Dendritic cell treated with granulocyte-macrophage colony-stimulating factor and Interleukin-4, amounts not matched to agents 40 ng/mL and 50 ng/mL, for 4 days (primary cell): ENCODE results near the gene SLC7A8.
A peak's percentile ranks its signal among the peaks of the same experiment; 100 is the strongest.
"Not testable (repeated sequence)": the region's sequence is repeated elsewhere in the genome, so short reads cannot be mapped to it uniquely, and the experiment has no call there.

ENCODE experiments used
- H3K27ac Mint-ChIP-seq: one replicate; pipeline ENCODE4 v1.8.0; 2022; ENCODE audit warnings: mild to moderate bottlenecking, mixed read lengths
- H3K27me3 Mint-ChIP-seq: one replicate; pipeline ENCODE4 v1.8.0; 2022; ENCODE audit warnings: mild to moderate bottlenecking, mixed read lengths
- H3K36me3 Mint-ChIP-seq: one replicate; pipeline ENCODE4 v1.8.0; 2022; ENCODE audit warnings: low read depth, mixed read lengths
- H3K4me1 Mint-ChIP-seq: one replicate; pipeline ENCODE4 v1.8.0; 2022; ENCODE audit warnings: low read depth, mixed read lengths
- H3K4me3 Mint-ChIP-seq: one replicate; pipeline ENCODE4 v1.8.0; 2022; ENCODE audit warnings: mild to moderate bottlenecking, moderate library complexity, mixed read lengths
- H3K9me3 Mint-ChIP-seq: one replicate; pipeline ENCODE4 v1.8.0; 2022; ENCODE audit warnings: mixed read lengths
- intact Hi-C: fragments of 100-400 bp; cut with micrococcal nuclease; formaldehyde crosslinking; loops from one replicate; pipeline ENCODE4 v1.15.0; 2022

Gene SLC7A8

GRCh38 chr14:23115918-23116317 lies 67.5 kb downstream of the SLC7A8 start:
- intact Hi-C loops, result no loop called here
- Mint-ChIP-seq H3K27ac (no peak overlapping the region), H3K27me3 (peaks cover 11% of the 10 kb centered on the region), H3K9me3 (no peaks in the 10 kb centered on the region), H3K4me3 (no peak overlapping the region), H3K36me3 (no peaks in the 10 kb centered on the region), H3K4me1 (peaks cover 42% of the 10 kb centered on the region)

GRCh38 chr14:23115039-23115731 lies 68.3 kb downstream of the SLC7A8 start:
- no peaks in the 10 kb centered on the region for H3K36me3 Mint-ChIP-seq
- H3K27ac Mint-ChIP-seq, result peak overlapping the region; percentile 12
- peaks cover 35% of the 10 kb centered on the region for H3K4me1 Mint-ChIP-seq
- H3K9me3 Mint-ChIP-seq, result no peaks in the 10 kb centered on the region
- H3K4me3 Mint-ChIP-seq, result no peak overlapping the region
- intact Hi-C loops, result no loop called here
- H3K27me3 Mint-ChIP-seq, result peaks cover 11% of the 10 kb centered on the region

- peaks cover 30% of the 10 kb centered on the region for H3K4me1 Mint-ChIP-seq
- intact Hi-C loops, result no loop called here
- no peaks in the 10 kb centered on the region for H3K9me3 Mint-ChIP-seq
- no peaks in the 10 kb centered on the region for H3K36me3 Mint-ChIP-seq
- H3K27ac Mint-ChIP-seq, result peak overlapping the region; percentile 12
- no peak overlapping the region for H3K4me3 Mint-ChIP-seq
- H3K27me3 Mint-ChIP-seq, result peaks cover 11% of the 10 kb centered on the region
Measured at GRCh38 chr14:23114669-23115038, 68.8 kb downstream of the SLC7A8 start.

GRCh38 chr14:23114120-23114458 lies 69.4 kb downstream of the SLC7A8 start:
- Mint-ChIP-seq H3K4me1 (peaks cover 24% of the 10 kb centered on the region), H3K27ac (peak overlapping the region; percentile 12), H3K36me3 (no peaks in the 10 kb centered on the region), H3K4me3 (no peak overlapping the region), H3K9me3 (no peaks in the 10 kb centered on the region), H3K27me3 (peaks cover 11% of the 10 kb centered on the region)
- intact Hi-C loops, result no loop called here

GRCh38 chr14:23113431-23114119 lies 69.9 kb downstream of the SLC7A8 start:
- Mint-ChIP-seq H3K27ac (no peak overlapping the region), H3K9me3 (no peaks in the 10 kb centered on the region), H3K27me3 (peaks cover 11% of the 10 kb centered on the region), H3K4me3 (no peak overlapping the region), H3K4me1 (peaks cover 19% of the 10 kb centered on the region), H3K36me3 (no peaks in the 10 kb centered on the region)
- intact Hi-C loops, result no loop called here

- H3K9me3 Mint-ChIP-seq, result no peaks in the 10 kb centered on the region
Measured at GRCh38 chr14:23112359-23113178, 70.9 kb downstream of the SLC7A8 start.

GRCh38 chr14:23110579-23111365 lies 72.7 kb downstream of the SLC7A8 start:
- Mint-ChIP-seq H3K27me3 (peaks cover 7% of the 10 kb centered on the region), H3K27ac (no peak overlapping the region), H3K9me3 (no peaks in the 10 kb centered on the region), H3K4me1 (peaks cover 14% of the 10 kb centered on the region), H3K36me3 (no peaks in the 10 kb centered on the region), H3K4me3 (no peak overlapping the region)
- intact Hi-C loops, result no loop called here

More at GRCh38 chr14:23112359-23113178, 70.9 kb downstream of the SLC7A8 start:
- Mint-ChIP-seq H3K4me3 (no peak overlapping the region), H3K4me1 (peaks cover 9% of the 10 kb centered on the region), H3K27me3 (peaks cover 9% of the 10 kb centered on the region), H3K27ac (no peak overlapping the region), H3K36me3 (no peaks in the 10 kb centered on the region)
- intact Hi-C loops, result no loop called here

GRCh38 chr14:23109769-23110168 lies 73.7 kb downstream of the SLC7A8 start:
- Mint-ChIP-seq H3K27ac (no peak overlapping the region), H3K27me3 (peaks cover 7% of the 10 kb centered on the region), H3K4me1 (peaks cover 23% of the 10 kb centered on the region), H3K4me3 (no peak overlapping the region), H3K9me3 (no peaks in the 10 kb centered on the region), H3K36me3 (no peaks in the 10 kb centered on the region)
- intact Hi-C loops, result loop anchor here (1.0 kb wide), 1 partner anchor 40 kb away; no protein-coding TSS in a partner anchor

GRCh38 chr14:23108169-23108568 lies 75.3 kb downstream of the SLC7A8 start:
- H3K4me3 Mint-ChIP-seq, intact Hi-C loops, H3K9me3 Mint-ChIP-seq, H3K27ac Mint-ChIP-seq, H3K36me3 Mint-ChIP-seq, H3K27me3 Mint-ChIP-seq: not testable (repeated sequence)
- peaks cover 36% of the 10 kb centered on the region for H3K4me1 Mint-ChIP-seq

- H3K36me3 Mint-ChIP-seq, H3K27ac Mint-ChIP-seq, H3K27me3 Mint-ChIP-seq, H3K9me3 Mint-ChIP-seq, intact Hi-C loops, H3K4me3 Mint-ChIP-seq: not testable (repeated sequence)
- peaks cover 40% of the 10 kb centered on the region for H3K4me1 Mint-ChIP-seq
Measured at GRCh38 chr14:23107620-23108019, 75.8 kb downstream of the SLC7A8 start.

GRCh38 chr14:23106747-23107045 lies 76.8 kb downstream of the SLC7A8 start:
- no peaks in the 10 kb centered on the region for H3K36me3 Mint-ChIP-seq
- intact Hi-C loops, result no loop called here
- H3K9me3 Mint-ChIP-seq, result no peaks in the 10 kb centered on the region
- H3K4me1 Mint-ChIP-seq, result peaks cover 49% of the 10 kb centered on the region
- no peak overlapping the region for H3K4me3 Mint-ChIP-seq
- peak overlapping the region; percentile 72 for H3K27ac Mint-ChIP-seq
- H3K27me3 Mint-ChIP-seq, result no peaks in the 10 kb centered on the region

GRCh38 chr14:23105348-23105824 lies 78.1 kb downstream of the SLC7A8 start:
- H3K9me3 Mint-ChIP-seq, result no peaks in the 10 kb centered on the region
- H3K27me3 Mint-ChIP-seq, result no peaks in the 10 kb centered on the region
- H3K4me3 Mint-ChIP-seq, result no peak overlapping the region
- H3K4me1 Mint-ChIP-seq, result peaks cover 62% of the 10 kb centered on the region
- H3K36me3 Mint-ChIP-seq, result no peaks in the 10 kb centered on the region
- peak overlapping the region; percentile 65 for H3K27ac Mint-ChIP-seq
- intact Hi-C loops, result no loop called here

GRCh38 chr14:23104591-23105347 lies 78.7 kb downstream of the SLC7A8 start, which contains the start of gene CIROP:
Gene CIROP (minus strand): TSS chr14:23104989. CDS start chr14:23104920, 69 bp downstream.
- intact Hi-C loops, result no loop called here
- peak within 1 kb of the TSS; percentile 65 for H3K27ac Mint-ChIP-seq
- no peaks in the 10 kb centered on the region for H3K9me3 Mint-ChIP-seq
- peak within 1 kb of the TSS; percentile 27 for H3K4me3 Mint-ChIP-seq
- no peaks in the 10 kb centered on the region for H3K36me3 Mint-ChIP-seq
- no peaks in the 10 kb centered on the region for H3K27me3 Mint-ChIP-seq
- H3K4me1 Mint-ChIP-seq, result peaks cover 68% of the 10 kb centered on the region
